K562 (cell line): ENCODE data around the gene CENPN. TPM values are rescaled to one million over a fixed set of nuclear protein-coding genes. Genes with fewer than 3 reads are reported as not detected.

Experiments
- CEBPB ChIP-seq: fragments of 450-650 bp; IDR thresholded peaks from 2 replicates; pipeline ENCODE4 v1.6.1; 2016; ENCODE audit warnings: missing genetic modification characterization, missing compliant biosample characterization
- CSDE1 ChIP-seq, 2 experiments: fragments of 450-650 bp; IDR thresholded peaks; 2 replicates each; pipeline ENCODE4 v1.6.1; 2016; ENCODE audit warnings: mild to moderate bottlenecking in 1 of 2
- ELF4 ChIP-seq: fragments of 450-650 bp; formaldehyde crosslinking; IDR thresholded peaks from 2 replicates; pipeline ENCODE4 v1.4.0; 2022; ENCODE audit warnings: missing genetic modification characterization
- EZH2 ChIP-seq: IDR thresholded peaks from 2 replicates; pipeline ENCODE4 v1.6.1; 2012; ENCODE audit warnings: low read depth, mild to moderate bottlenecking, inconsistent platforms, low read length, borderline replicate concordance
- HDAC1 ChIP-seq, 2 experiments: fragments of 450-650 bp; IDR thresholded peaks; 2 replicates each; pipeline ENCODE4 v1.6.1; 2016 to 2017; ENCODE audit warnings: inconsistent platforms in 1 of 2, mild to moderate bottlenecking in 1 of 2, moderate library complexity in 1 of 2
- HIVEP1 ChIP-seq: fragments of 250-450 bp; sonication (Bioruptor Pico); IDR thresholded peaks from 2 replicates; pipeline ENCODE4 v1.4.0; 2020; ENCODE audit warnings: mild to moderate bottlenecking
- KAT7 ChIP-seq: sonication (generic); formaldehyde crosslinking; IDR thresholded peaks from 2 replicates; pipeline ENCODE4 v1.8.0; 2022; ENCODE audit warnings: missing genetic modification reagents, mild to moderate bottlenecking, borderline replicate concordance
- KDM4B ChIP-seq, 2 experiments: fragments of 450-650 bp in 1 of 2; sonication (generic) in 1 of 2; IDR thresholded peaks; 2 replicates each; pipeline ENCODE4 v1.6.1; 2016 to 2017; ENCODE audit warnings: borderline replicate concordance in 2 of 2, antibody characterized with exemption in 1 of 2, low read depth in 1 of 2, mild to moderate bottlenecking in 1 of 2
- KLF13 ChIP-seq: fragments of 450-650 bp; IDR thresholded peaks from 2 replicates; pipeline ENCODE4 v1.6.1; 2016; ENCODE audit warnings: missing genetic modification characterization, low read depth, mild to moderate bottlenecking, missing compliant biosample characterization, moderate library complexity, borderline replicate concordance
- NFATC3 ChIP-seq: fragments of 450-650 bp; IDR thresholded peaks from 2 replicates; pipeline ENCODE4 v1.6.1; 2017; ENCODE audit warnings: mild to moderate bottlenecking
- POLR3G ChIP-seq: IDR thresholded peaks from 2 replicates; pipeline ENCODE4 v1.6.1; 2011; ENCODE audit not compliant: insufficient read length, insufficient replicate concordance; ENCODE audit errors: extremely low read depth
- PURB ChIP-seq: sonication (generic); formaldehyde crosslinking; IDR thresholded peaks from 2 replicates; pipeline ENCODE4 v1.9.0; 2021; ENCODE audit warnings: low read depth, mild to moderate bottlenecking, missing genetic modification reagents
- SMAD4 ChIP-seq: fragments of 250-450 bp; sonication (Bioruptor Pico); conservative IDR thresholded peaks from 2 replicates; pipeline ENCODE4 v1.8.0; 2021; ENCODE audit warnings: inconsistent platforms, mild to moderate bottlenecking, moderate library complexity
- SP1 ChIP-seq: sonication (generic); formaldehyde crosslinking; IDR thresholded peaks from 2 replicates; pipeline ENCODE4 v1.8.1; 2022; ENCODE audit warnings: mild to moderate bottlenecking, missing genetic modification reagents
- SREBF2 ChIP-seq: sonication (generic); formaldehyde crosslinking; IDR thresholded peaks from 2 replicates; pipeline ENCODE4 v1.4.0; 2020; ENCODE audit warnings: mild to moderate bottlenecking, missing genetic modification reagents
- TAF15 ChIP-seq: fragments of 200-400 bp; formaldehyde crosslinking; IDR thresholded peaks from 2 replicates; pipeline ENCODE4 v1.6.1; 2017; ENCODE audit warnings: mild to moderate bottlenecking, low read depth, low read length, moderate library complexity
- TBL1XR1 ChIP-seq, 2 experiments: IDR thresholded peaks; 2 replicates each; pipeline ENCODE4 v1.6.1; 2012; ENCODE audit warnings: improper control_type of control experiment in 2 of 2, low read length in 2 of 2, mild to moderate bottlenecking in 1 of 2
- ZNF212 ChIP-seq: fragments of 450-650 bp; formaldehyde crosslinking; IDR thresholded peaks from 2 replicates; pipeline ENCODE4 v1.4.0; 2020; ENCODE audit warnings: mild to moderate bottlenecking
- ZNF224 ChIP-seq: sonication (generic); formaldehyde crosslinking; IDR thresholded peaks from 2 replicates; pipeline ENCODE4 v1.8.0; 2022; ENCODE audit warnings: mild to moderate bottlenecking, missing genetic modification reagents
- ZNF395 ChIP-seq: fragments of 200-800 bp; sonication (Bioruptor generic); IDR thresholded peaks from 2 replicates; pipeline ENCODE4 v1.6.1; 2017; ENCODE audit warnings: missing genetic modification characterization, missing compliant biosample characterization
- ZNF696 ChIP-seq: fragments of 250-450 bp; sonication (Bioruptor Pico); conservative IDR thresholded peaks from 2 replicates; pipeline ENCODE4 v1.4.0; 2020; ENCODE audit warnings: mild to moderate bottlenecking, moderate library complexity
- ZNF780A ChIP-seq: fragments of 250-450 bp; sonication (Bioruptor Pico); IDR thresholded peaks from 2 replicates; pipeline ENCODE4 v1.5.0; 2021; ENCODE audit warnings: mild to moderate bottlenecking
- polyA plus RNA-seq, 8 experiments: library from polyadenylated mRNA; depleted of rRNA in 4 of 8; stranded (reverse) in 5 of 8; unstranded in 3 of 8; fragments of >200 nt; fragmentation: Nextera tagmentation in 2 of 8; fragmentation: Illumina TruSeq in 1 of 8; extraction: Ambion mirVana in 2 of 8; extraction: Trizol in 1 of 8; gene quantifications; 2 replicates each; pipeline versions ENCODE4 v1.2.1 to v1.2.3, GENCODE V29; 2011 to 2014; ENCODE audit warnings: inconsistent platforms in 1 of 8, missing spikeins in 1 of 8
- total RNA-seq, 7 experiments: library from RNA; depleted of rRNA in 6 of 7; stranded (reverse); fragments of >200 nt in 6 of 7; fragmentation: Illumina TruSeq in 2 of 7; extraction: Trizol in 2 of 7; gene quantifications; 2 replicates each; pipeline versions ENCODE4 v1.2.1 to v1.2.3, GENCODE V29; 2011 to 2021; ENCODE audit warnings: low replicate concordance in 1 of 7
- TF ChIP-seq, protein P1 (sequence below): fragments of 450-650 bp; formaldehyde crosslinking; IDR thresholded peaks from 2 replicates; pipeline ENCODE4 v1.4.0; 2022; ENCODE audit warnings: missing genetic modification characterization
- TF ChIP-seq, protein P2 (sequence below), 2 experiments: IDR thresholded peaks; 2 replicates each; pipeline ENCODE4 v1.6.1; 2012; ENCODE audit warnings: improper control_type of control experiment in 2 of 2, low read depth in 2 of 2, low read length in 2 of 2, borderline replicate concordance in 1 of 2

CENPN gene
- total and polyA plus RNA-seq, 9 of the 15 experiments (the other 6 are each of a cell fraction or from before 2014, with no cell fraction given) = 92.3 to 384 (median 140) TPM

GRCh38 chr16:81035975-81036750 lies 29.1 kb downstream of the CENPN start (continued):
- TF ChIP-seq TAF15 (no peak), SREBF2 (CRISPR knock-in tag) (no peak), ZNF696 (CRISPR knock-in tag) (no peak), ZNF780A (no peak), TBL1XR1 (IDR thresholded peaks at IDR 0.05; ENCODE audit: low read length in 2 of 2) (no peak), PURB (no peak), HDAC1 (IDR thresholded peaks at IDR 0.05) (no peak), KAT7 (CRISPR knock-in tag) (no peak), HIVEP1 (CRISPR knock-in tag) (no peak), ELF4 (CRISPR knock-in tag) (no peak), NFATC3 (no peak), SP1 (CRISPR knock-in tag) (no peak), EZH2 (no peak), ZNF395 (CRISPR knock-in tag) (peak; percentile 69; the same call in 1 of the 2 replicates), CSDE1 (IDR thresholded peaks at IDR 0.05) (no peak), POLR3G (no peak), ZNF224 (CRISPR knock-in tag) (no peak), ZNF212 (CRISPR knock-in tag) (no peak), KLF13 (no peak), CEBPB (tag) (peak; percentile 77), KDM4B (IDR thresholded peaks at IDR 0.05; ENCODE audit: borderline replicate concordance in 2 of 2, low read depth in 1 of 2) (no peak), SMAD4 (0 out of 2 replicates have a peak, but pooled peaks have one; percentile 45)
- TF ChIP-seq, protein P1, sequence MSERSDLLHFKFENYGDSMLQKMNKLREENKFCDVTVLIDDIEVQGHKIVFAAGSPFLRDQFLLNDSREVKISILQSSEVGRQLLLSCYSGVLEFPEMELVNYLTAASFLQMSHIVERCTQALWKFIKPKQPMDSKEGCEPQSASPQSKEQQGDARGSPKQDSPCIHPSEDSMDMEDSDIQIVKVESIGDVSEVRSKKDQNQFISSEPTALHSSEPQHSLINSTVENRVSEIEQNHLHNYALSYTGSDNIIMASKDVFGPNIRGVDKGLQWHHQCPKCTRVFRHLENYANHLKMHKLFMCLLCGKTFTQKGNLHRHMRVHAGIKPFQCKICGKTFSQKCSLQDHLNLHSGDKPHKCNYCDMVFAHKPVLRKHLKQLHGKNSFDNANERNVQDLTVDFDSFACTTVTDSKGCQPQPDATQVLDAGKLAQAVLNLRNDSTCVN = no peak
- TF ChIP-seq, protein P2, sequence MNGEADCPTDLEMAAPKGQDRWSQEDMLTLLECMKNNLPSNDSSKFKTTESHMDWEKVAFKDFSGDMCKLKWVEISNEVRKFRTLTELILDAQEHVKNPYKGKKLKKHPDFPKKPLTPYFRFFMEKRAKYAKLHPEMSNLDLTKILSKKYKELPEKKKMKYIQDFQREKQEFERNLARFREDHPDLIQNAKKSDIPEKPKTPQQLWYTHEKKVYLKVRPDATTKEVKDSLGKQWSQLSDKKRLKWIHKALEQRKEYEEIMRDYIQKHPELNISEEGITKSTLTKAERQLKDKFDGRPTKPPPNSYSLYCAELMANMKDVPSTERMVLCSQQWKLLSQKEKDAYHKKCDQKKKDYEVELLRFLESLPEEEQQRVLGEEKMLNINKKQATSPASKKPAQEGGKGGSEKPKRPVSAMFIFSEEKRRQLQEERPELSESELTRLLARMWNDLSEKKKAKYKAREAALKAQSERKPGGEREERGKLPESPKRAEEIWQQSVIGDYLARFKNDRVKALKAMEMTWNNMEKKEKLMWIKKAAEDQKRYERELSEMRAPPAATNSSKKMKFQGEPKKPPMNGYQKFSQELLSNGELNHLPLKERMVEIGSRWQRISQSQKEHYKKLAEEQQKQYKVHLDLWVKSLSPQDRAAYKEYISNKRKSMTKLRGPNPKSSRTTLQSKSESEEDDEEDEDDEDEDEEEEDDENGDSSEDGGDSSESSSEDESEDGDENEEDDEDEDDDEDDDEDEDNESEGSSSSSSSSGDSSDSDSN (IDR thresholded peaks at IDR 0.05; ENCODE audit: borderline replicate concordance in 1 of 2, low read depth in 2 of 2, low read length in 2 of 2) = peak; percentile 52 to 81; a peak in 3 of 4 replicates
